Globus pallidus (tissue), 1 donor: Measurements from ENCODE around the gene PAQR9.
"Not testable (repeated sequence)": the region's sequence is repeated elsewhere in the genome, so short reads cannot be mapped to it uniquely, and the experiment has no call there.

ENCODE experiments used
- DNase-seq: peaks from one replicate; pipeline ENCODE4 v3.0.0-alpha.2; 2015; ENCODE audit warnings: low spot score

The PAQR9 gene, protein sequence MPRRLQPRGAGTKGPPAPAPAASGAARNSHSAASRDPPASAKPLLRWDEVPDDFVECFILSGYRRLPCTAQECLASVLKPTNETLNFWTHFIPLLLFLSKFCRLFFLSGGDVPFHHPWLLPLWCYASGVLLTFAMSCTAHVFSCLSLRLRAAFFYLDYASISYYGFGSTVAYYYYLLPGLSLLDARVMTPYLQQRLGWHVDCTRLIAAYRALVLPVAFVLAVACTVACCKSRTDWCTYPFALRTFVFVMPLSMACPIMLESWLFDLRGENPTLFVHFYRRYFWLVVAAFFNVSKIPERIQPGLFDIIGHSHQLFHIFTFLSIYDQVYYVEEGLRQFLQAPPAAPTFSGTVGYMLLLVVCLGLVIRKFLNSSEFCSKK

DNA sequence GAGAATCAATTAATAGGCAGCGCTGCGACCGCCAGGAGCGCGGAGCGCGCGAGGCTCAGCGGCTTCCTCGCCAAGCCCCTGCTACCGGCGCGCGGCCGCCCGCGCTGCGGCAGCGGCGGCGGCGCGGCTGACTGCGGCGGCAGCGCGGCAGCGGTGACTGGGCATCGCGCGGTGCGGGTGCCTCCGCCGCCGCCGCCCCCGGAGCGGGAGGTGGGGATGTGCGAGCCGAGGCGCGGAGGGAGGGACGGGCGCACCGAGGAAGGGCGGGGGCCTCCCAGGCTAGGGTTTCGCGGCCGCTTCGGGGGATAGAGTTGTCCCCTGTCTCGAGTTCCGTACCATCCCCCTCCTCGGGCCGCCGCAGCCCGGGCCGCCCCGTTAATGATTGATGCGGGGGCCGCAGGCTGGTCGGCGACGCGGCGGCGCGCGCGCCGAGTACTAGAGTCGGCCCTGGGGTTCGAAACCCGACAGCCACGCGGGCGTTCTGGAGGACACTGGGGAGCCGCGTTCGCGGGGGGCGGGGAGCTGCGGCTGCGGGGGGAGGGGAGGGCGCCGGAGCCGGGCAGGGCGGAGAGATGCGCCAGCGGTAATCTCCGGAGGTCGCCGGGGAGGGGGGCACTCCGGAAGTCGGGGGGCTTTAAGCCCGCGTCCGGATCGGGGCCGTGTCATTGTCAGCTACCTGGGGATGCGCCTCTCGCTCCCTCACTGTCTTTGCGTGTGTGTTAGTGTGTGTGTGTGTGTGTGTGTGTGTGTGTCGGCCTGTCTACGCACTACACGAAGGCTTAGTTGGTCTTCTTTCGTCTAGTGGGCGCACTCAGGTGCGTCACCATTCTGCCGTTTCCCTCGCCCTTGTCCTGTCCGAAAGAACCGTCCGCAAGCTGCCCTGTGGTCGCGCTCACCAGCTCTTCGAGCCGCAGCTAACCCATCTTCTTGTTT is at the start of gene PAQR9:
PAQR9 (minus strand) TSS at position 159 of the 933 bp plus-strand sequence. CDS start 338 bp downstream, outside the sequence.
- DNase-seq: no peak

DNA sequence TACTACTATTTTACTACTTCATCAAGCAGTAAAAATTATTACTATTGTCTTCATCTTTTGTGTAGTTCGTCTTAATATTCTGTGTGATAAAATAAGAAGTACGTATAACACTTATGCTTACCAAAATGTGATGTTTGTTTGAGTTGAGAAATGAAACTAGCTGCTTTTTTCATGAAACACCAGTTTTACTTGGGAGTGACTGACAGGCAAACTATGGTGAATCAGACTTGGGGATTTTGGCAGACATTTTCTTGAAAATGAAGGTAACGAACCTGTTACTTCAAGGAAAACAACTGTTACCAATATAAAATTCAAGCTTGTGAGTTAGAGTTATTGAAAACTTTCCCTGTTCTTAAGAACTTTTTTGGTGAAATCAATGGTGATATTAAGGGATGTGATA is 48.2 kb upstream of the PAQR9 start:
- DNase-seq: no peak

DNA sequence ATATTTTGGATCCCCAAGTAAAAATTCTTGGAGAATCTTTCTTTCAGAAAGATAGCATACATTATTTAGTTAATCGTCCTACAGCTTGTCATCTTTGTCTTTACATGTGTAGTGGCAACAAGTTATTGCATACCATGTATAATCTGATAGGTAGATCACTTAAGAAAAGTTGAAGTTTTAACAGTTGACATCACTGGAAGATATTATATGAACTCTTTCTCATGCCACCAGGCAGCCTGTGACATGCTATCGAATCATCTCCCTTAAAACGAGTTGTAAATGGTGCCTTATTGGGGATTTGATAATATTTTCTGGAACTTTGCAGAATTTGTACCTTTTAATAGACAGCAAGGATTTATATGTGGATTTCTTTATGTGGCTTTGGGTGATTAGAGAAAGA is 46.5 kb upstream of the PAQR9 start:
- no peak for DNase-seq

DNA sequence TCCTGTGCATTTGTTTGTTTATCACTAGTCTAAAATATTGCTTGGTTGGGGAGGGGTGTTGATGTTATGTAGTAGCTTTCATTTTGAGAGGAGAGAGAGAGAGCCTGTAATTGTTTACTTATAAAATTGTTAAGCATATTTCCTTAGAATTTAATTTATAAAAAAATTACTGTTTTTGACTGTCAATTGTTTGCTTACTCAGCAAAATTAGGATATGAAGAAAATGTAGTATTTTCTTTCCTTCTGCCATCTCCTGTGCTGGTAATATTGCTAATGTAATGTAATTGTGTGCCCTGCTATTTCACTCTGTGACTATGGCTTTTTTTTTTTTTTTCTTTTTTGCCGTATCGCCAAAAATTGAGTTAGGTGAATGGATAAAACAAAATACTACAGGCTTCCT is 41.3 kb upstream of the PAQR9 start:
- DNase-seq: no peak

DNA sequence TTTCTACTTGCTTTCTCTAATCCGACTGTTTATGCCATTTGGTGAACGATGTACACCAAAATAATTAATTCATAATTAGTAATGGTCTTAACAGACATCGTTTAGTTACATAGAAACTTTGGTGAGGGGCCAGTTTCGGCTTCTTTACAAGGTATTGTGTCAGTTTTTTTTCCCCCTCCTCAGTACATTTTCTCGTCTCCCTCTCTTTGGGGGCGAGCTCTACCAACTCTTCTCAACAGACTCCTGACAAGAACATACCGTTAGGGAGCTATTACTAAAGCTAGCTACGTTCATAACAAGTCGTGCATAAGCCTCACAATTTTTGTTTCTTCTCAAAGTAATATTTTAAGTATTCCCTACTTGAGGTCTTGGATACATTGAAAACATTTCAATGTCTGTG is 39.3 kb upstream of the PAQR9 start:
- DNase-seq: no peak

DNA sequence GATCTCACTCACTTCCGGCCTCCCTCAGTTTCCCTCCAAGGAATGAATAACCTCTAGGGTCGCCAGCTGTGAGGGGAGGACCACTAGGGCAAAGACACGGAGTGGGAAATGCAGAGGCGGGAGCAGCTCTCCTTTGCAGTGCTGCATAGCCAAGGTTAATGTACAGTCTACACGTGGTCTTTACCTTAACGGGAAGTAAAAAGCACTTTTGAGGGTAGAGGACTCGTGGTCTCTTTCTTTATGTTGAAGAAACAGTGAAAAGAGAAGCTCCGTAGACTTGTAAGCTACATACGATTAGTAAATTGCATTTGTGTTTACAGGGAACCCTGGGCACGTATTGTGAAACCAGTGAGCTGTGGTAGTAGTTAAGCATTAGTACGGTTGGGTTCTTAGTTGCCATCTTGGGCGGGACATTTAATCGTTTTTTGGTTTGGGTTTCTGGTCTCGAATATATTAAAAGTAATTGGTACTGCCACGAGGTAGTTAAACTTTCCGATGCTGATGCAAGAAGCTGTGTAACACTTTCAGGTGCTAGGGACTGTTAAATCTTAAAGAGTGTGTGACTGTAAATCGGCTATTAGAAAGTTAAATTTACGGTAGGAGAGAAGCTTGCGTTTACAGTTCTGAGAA is 38.7 kb upstream of the PAQR9 start:
- DNase-seq: no peak

- DNase-seq: peak; percentile 98
These were observed 38.1 kb upstream of the PAQR9 start, which contains the start of gene U2SURP for GRCh38 chr3:143001369-143002082. Gene U2SURP, plus strand, starts transcription at chr3:143001570. Its CDS starts 59 bp downstream, at chr3:143001629.

DNA sequence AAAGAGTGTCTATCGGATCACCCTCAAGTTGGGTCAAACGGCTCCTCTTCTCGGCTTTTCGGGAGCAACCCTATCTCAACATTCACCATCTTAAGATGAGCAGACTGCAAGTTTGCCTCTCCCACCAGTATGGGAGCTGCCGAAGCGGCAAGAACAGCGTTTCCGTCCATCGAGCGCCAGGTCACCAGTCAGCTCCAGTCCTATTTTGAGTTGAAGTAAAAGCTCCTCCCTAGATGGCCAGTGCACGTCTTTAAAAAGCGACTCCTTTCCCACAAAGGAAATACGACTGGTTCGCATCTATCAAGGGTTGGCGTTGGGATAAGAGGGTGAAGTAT is 37.5 kb upstream of the PAQR9 start:
- no peak for DNase-seq

- no peak for DNase-seq
These were observed 37.1 kb upstream of the PAQR9 start for GRCh38 chr3:143000528-143000927.

GRCh38 chr3:142999881-143000280 is 36.4 kb upstream of the PAQR9 start:
- no peak for DNase-seq

- no peak for DNase-seq
These were observed 35.0 kb upstream of the PAQR9 start for GRCh38 chr3:142998439-142998838.

- no peak for DNase-seq
These were observed 33.9 kb upstream of the PAQR9 start for GRCh38 chr3:142997330-142997729.

- DNase-seq: peak; percentile 53
These were observed 30.5 kb upstream of the PAQR9 start for GRCh38 chr3:142993958-142994442.

DNA sequence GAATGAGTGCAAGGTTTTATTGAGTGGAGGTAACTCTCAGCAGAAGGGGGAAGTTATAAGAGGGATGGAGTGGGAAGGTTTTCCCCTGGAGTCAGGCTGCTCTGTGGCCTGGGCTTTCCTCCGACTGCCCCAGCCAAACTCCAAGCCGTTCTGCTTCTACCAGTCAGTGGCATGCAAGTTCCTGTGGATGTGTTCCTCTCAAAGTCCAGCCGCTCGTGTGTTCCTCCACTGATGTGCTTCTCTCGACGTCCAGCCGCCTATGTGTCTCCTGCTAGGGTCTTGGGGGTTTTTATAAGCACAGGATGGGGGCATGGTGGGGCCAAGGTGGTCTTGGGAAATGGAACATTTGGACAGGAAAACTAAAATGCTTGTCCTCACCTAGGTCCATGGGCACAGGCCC is 28.8 kb upstream of the PAQR9 start:
- DNase-seq: no peak

GRCh38 chr3:142990721-142991120 is 27.2 kb upstream of the PAQR9 start:
- DNase-seq: no peak

DNA sequence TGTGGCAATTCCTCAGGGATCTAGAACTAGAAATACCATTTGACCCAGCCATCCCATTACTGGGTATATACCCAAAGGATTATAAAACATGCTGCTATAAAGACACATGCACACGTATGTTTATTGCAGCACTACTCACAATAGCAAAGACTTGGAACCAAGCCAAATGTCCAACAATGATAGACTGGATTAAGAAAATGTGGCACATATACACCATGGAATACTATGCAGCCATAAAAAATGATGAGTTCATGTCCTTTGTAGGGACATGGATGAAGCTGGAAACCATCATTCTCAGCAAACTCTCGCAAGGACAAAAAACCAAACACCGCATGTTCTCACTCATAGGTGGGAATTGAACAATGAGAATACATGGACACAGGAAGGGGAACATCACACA is 25.4 kb upstream of the PAQR9 start:
- DNase-seq: not testable (repeated sequence)

DNA sequence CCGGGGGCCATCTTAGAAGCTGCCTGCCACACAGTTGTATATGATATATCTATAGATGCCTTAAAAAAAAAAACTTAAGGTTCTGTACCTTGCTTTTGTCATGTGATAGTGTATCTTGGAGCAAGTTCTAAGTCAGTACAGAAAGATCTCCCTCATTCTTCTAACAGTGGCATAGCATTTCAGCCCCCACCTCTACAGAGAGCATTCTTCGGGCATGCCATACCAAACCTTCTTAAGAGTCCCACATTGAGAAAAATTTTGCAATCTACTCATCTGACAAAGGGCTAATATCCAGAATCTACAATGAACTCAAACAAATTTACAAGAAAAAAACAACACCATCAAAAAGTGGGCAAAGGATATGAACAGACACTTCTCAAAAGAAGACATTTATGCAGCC is 24.7 kb upstream of the PAQR9 start:
- DNase-seq: not testable (repeated sequence)

DNA sequence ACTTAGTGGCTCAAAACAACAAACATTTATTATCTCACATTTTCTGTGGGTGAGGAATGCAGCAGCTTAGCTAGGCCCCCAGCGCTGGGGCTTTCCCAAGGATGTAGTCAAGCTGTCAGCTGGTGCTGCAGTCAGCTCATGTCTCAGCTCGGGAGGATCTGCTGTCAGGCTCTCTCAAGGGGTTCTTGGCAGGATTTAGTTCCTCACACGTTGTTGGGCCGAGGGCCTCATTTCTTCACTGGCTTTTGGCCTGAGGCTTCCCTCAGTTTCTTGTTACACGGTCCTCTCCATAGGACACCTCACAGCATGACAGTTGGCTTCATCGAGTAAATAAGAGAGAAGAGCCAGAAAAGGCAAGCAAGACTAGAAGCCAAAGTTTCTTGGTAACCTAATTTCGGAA is 24.2 kb upstream of the PAQR9 start:
- no peak for DNase-seq

- DNase-seq: no peak
These were observed 23.7 kb upstream of the PAQR9 start for GRCh38 chr3:142987080-142987700.

DNA sequence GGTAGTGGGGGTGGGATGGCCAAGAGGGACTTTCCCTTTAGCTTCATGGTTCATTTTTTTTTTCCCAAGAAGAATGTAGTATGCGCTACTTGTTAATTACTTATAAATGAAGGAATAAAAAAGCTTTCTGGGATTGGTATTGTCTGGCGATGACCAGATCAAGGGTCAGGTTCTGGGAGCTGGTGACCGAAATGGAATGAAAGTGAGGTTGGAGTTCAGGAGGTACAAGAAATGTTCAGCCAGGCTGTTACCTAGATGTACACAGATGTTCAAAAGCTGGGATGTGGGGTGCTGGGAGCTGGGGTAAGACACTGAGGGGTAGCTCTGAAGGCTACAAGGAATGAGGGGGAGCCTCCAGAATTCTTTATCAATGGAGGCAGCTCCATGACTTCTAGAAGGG is 20.8 kb upstream of the PAQR9 start:
- DNase-seq: no peak

DNA sequence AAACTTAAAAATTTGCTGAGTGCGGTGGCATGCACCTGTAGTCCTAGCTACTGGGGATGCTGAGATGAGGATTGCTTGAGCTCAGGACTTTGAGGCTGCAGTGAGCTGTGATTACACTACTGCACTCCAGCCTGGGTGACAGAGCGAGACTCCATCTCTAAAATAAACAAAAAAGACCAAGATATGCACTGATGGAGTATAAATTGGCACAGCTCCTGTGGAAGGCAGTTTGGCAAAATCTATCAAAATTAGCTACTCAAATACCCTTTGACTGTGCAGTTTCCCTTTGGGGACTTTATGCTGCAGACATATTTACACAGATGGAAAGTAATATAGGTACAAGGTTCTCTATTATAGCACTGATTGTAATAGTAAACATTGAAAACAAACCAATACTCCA is 19.8 kb upstream of the PAQR9 start:
- DNase-seq: no peak
